Hepatocyte (in vitro differentiated cells): ENCODE results near the gene MRPS18B.

Experiments
- CTCF ChIP-seq: fragments of 200-600 bp; sonication (generic); IDR thresholded peaks from 2 replicates; pipeline ENCODE4 v1.5.1; 2016; ENCODE audit warnings: antibody characterized with exemption, mild to moderate bottlenecking; ENCODE audit not compliant: poor library complexity
- EZH2phosphoT487 ChIP-seq: fragments of 200-600 bp; sonication (generic); IDR thresholded peaks from one replicate; pipeline ENCODE4 v1.6.1; 2018; ENCODE audit warnings: antibody characterized with exemption, mild to moderate bottlenecking, low read depth, moderate library complexity; ENCODE audit not compliant: unreplicated experiment, severe bottlenecking

GRCh38 chr6:30614843-30615218, 2.8 kb upstream of the MRPS18B start:
- TF ChIP-seq CTCF: no peak
- no peak for TF ChIP-seq EZH2phosphoT487
